HepG2 (cell line): ENCODE results near the gene AKAP8L. TPM values are rescaled to one million over a fixed set of nuclear protein-coding genes. Genes with fewer than 3 reads are reported as not detected.
A peak's percentile ranks its signal among the peaks of the same experiment; 100 is the strongest.

Experiments used
- ATF7 ChIP-seq, 2 experiments: fragments of 450-650 bp in 1 of 2; sonication (generic) in 1 of 2; formaldehyde crosslinking in 1 of 2; IDR thresholded peaks; 2 replicates each; pipeline versions ENCODE4 v1.4.0 to v1.6.1; 2016 to 2020; ENCODE audit warnings: antibody characterized with exemption in 1 of 2, mild to moderate bottlenecking in 1 of 2, missing genetic modification reagents in 1 of 2
- FOXK1 ChIP-seq: sonication (generic); formaldehyde crosslinking; IDR thresholded peaks from 2 replicates; pipeline ENCODE4 v1.4.0; 2020; ENCODE audit warnings: low read depth, missing genetic modification reagents, borderline replicate concordance
- HNF4A ChIP-seq: sonication (generic); formaldehyde crosslinking; IDR thresholded peaks from 2 replicates; pipeline ENCODE4 v1.4.0; 2020; ENCODE audit warnings: missing genetic modification reagents
- HOXA9 ChIP-seq: sonication (generic); formaldehyde crosslinking; IDR thresholded peaks from 2 replicates; pipeline ENCODE4 v1.8.1; 2022; ENCODE audit warnings: missing genetic modification reagents, mild to moderate bottlenecking, moderate library complexity, borderline replicate concordance
- KLF13 ChIP-seq: sonication (generic); formaldehyde crosslinking; IDR thresholded peaks from 2 replicates; pipeline ENCODE4 v1.4.0; 2020; ENCODE audit warnings: mild to moderate bottlenecking, missing genetic modification reagents
- MAZ ChIP-seq, 2 experiments: sonication (generic) in 1 of 2; formaldehyde crosslinking in 1 of 2; IDR thresholded peaks; 2 replicates each; pipeline versions ENCODE4 v1.5.0 to v1.6.1; 2012 to 2020; ENCODE audit warnings: low read depth in 2 of 2, mild to moderate bottlenecking in 2 of 2, borderline replicate concordance in 1 of 2, improper control_type of control experiment in 1 of 2, low read length in 1 of 2, missing genetic modification reagents in 1 of 2, moderate library complexity in 1 of 2
- NR2C2 ChIP-seq: sonication (generic); formaldehyde crosslinking; IDR thresholded peaks from 2 replicates; pipeline ENCODE4 v1.4.0; 2020; ENCODE audit warnings: missing genetic modification reagents, mild to moderate bottlenecking, moderate library complexity, borderline replicate concordance
- PBX2 ChIP-seq: IDR thresholded peaks from 2 replicates; pipeline ENCODE4 v1.6.1; 2016; ENCODE audit warnings: control low read depth
- POLR2G ChIP-seq: fragments of 200-400 bp; formaldehyde crosslinking; IDR thresholded peaks from 2 replicates; pipeline ENCODE4 v1.6.1; 2018; ENCODE audit warnings: mild to moderate bottlenecking, low read depth, low read length, moderate library complexity
- TSC22D2 ChIP-seq: sonication (generic); formaldehyde crosslinking; IDR thresholded peaks from 2 replicates; pipeline ENCODE4 v1.5.1; 2020; ENCODE audit warnings: missing genetic modification reagents, mild to moderate bottlenecking, borderline replicate concordance
- ZBTB21 ChIP-seq: sonication (generic); formaldehyde crosslinking; IDR thresholded peaks from 2 replicates; pipeline ENCODE4 v1.4.0; 2020; ENCODE audit warnings: missing genetic modification reagents
- ZBTB8A ChIP-seq: sonication (generic); formaldehyde crosslinking; IDR thresholded peaks from 2 replicates; pipeline ENCODE4 v1.4.0; 2020; ENCODE audit warnings: mild to moderate bottlenecking, low read depth, missing genetic modification reagents, borderline replicate concordance
- ZNF343 ChIP-seq: sonication (generic); formaldehyde crosslinking; IDR thresholded peaks from 2 replicates; pipeline ENCODE4 v1.4.0; 2020; ENCODE audit warnings: mild to moderate bottlenecking, missing genetic modification reagents
- ZNF546 ChIP-seq: sonication (generic); formaldehyde crosslinking; conservative IDR thresholded peaks from 2 replicates; pipeline ENCODE4 v1.8.1; 2023; ENCODE audit warnings: mild to moderate bottlenecking, missing genetic modification reagents
- ZNF607 ChIP-seq: sonication (generic); formaldehyde crosslinking; IDR thresholded peaks from 2 replicates; pipeline ENCODE4 v1.5.1; 2020; ENCODE audit warnings: missing genetic modification reagents, mild to moderate bottlenecking, borderline replicate concordance
- ZNF614 ChIP-seq: IDR thresholded peaks from 2 replicates; pipeline ENCODE4 v1.6.1; 2018; ENCODE audit warnings: missing biosample characterization, missing genetic modification reagents, inconsistent platforms, borderline replicate concordance
- ZSCAN22 ChIP-seq: sonication (generic); formaldehyde crosslinking; IDR thresholded peaks from 2 replicates; pipeline ENCODE4 v1.4.0; 2020; ENCODE audit warnings: mild to moderate bottlenecking, missing genetic modification reagents
- ZSCAN29 ChIP-seq: sonication (generic); formaldehyde crosslinking; conservative IDR thresholded peaks from 2 replicates; pipeline ENCODE4 v1.4.0; 2020; ENCODE audit warnings: mild to moderate bottlenecking, missing genetic modification reagents
- polyA plus RNA-seq, 8 experiments: library from polyadenylated mRNA; depleted of rRNA in 3 of 8; stranded (reverse) in 7 of 8; unstranded in 1 of 8; fragments of >200 nt; fragmentation: Illumina TruSeq in 4 of 8; extraction: Trizol in 4 of 8; gene quantifications; 2 replicates each; pipeline versions ENCODE4 v1.2.1 to v1.2.3, GENCODE V29; 2011 to 2016; ENCODE audit warnings: low read depth in 4 of 8, missing spikeins in 1 of 8, mixed read lengths in 1 of 8; ENCODE audit not compliant: insufficient read depth in 1 of 8
- total RNA-seq, 5 experiments: library from RNA; depleted of rRNA; stranded (reverse); fragments of >200 nt; fragmentation: Illumina TruSeq; extraction: Trizol; gene quantifications; 2 replicates each; pipeline ENCODE4 v1.2.3, GENCODE V29; 2016; ENCODE audit warnings: low read depth in 1 of 5
- TF ChIP-seq, protein P1 (sequence below): sonication (generic); formaldehyde crosslinking; IDR thresholded peaks from 2 replicates; pipeline ENCODE4 v1.8.1; 2023; ENCODE audit warnings: mild to moderate bottlenecking, inconsistent platforms, moderate library complexity, missing genetic modification reagents, borderline replicate concordance
- TF ChIP-seq, protein P2 (sequence below), 2 experiments: sonication (generic) in 1 of 2; formaldehyde crosslinking in 1 of 2; IDR thresholded peaks; 2 replicates each; pipeline versions ENCODE4 v1.4.0 to v1.6.1; 2018 to 2020; ENCODE audit warnings: missing genetic modification reagents in 2 of 2, borderline replicate concordance in 1 of 2, low read depth in 1 of 2, mild to moderate bottlenecking in 1 of 2, missing biosample characterization in 1 of 2
- TF ChIP-seq, protein P3 (sequence below): fragments of 450-650 bp; IDR thresholded peaks from 2 replicates; pipeline ENCODE4 v1.6.1; 2017; ENCODE audit warnings: mild to moderate bottlenecking

The AKAP8L gene
- total and polyA plus RNA-seq, 2 of the 13 experiments (the other 11 are each of a cell fraction or from before 2014, with no cell fraction given): 48.2 to 49.6 TPM

GRCh38 chr19:15379999-15380647, 38.7 kb downstream of the AKAP8L start (continued):
- TF ChIP-seq, protein P1, sequence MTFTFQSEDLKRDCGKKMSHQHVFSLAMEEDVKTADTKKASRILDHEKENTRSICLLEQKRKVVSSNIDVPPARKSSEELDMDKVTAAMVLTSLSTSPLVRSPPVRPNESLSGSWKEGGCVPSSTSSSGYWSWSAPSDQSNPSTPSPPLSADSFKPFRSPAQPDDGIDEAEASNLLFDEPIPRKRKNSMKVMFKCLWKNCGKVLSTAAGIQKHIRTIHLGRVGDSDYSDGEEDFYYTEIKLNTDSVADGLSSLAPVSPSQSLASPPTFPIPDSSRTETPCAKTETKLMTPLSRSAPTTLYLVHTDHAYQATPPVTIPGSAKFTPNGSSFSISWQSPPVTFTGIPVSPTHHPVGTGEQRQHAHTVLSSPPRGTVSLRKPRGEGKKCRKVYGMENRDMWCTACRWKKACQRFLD (CRISPR knock-in tag): no peak
- TF ChIP-seq ZBTB21 (no peak), MAZ (IDR thresholded peaks at IDR 0.05; ENCODE audit: borderline replicate concordance, low read depth, low read length) (peak; percentile 77), MAZ (CRISPR knock-in tag; IDR thresholded peaks at IDR 0.05; ENCODE audit: low read depth) (no peak; the same call in none of the 2 replicates), ZNF614 (CRISPR knock-in tag) (no peak), ATF7 (IDR thresholded peaks at IDR 0.05) (no peak), ATF7 (CRISPR knock-in tag; IDR thresholded peaks at IDR 0.05) (0 out of 2 replicates have a peak, but pooled peaks have one; percentile 8), ZNF607 (peak; percentile 80; the same call in 1 of the 2 replicates), FOXK1 (CRISPR knock-in tag) (no peak), POLR2G (peak; percentile 70), HOXA9 (CRISPR knock-in tag) (no peak; the same call in 1 of the 2 replicates), ZNF343 (CRISPR knock-in tag) (no peak), ZBTB8A (CRISPR knock-in tag) (peak; percentile 90; the same call in 1 of the 2 replicates), NR2C2 (CRISPR knock-in tag) (no peak), KLF13 (CRISPR knock-in tag) (no peak), HNF4A (CRISPR knock-in tag) (no peak), PBX2 (CRISPR knock-in tag) (no peak), ZSCAN22 (CRISPR knock-in tag) (no peak), TSC22D2 (CRISPR knock-in tag) (no peak), ZSCAN29 (CRISPR knock-in tag) (no peak), ZNF546 (0 out of 2 replicates have a peak, but pooled peaks have one; percentile 21)
- TF ChIP-seq, protein P2, sequence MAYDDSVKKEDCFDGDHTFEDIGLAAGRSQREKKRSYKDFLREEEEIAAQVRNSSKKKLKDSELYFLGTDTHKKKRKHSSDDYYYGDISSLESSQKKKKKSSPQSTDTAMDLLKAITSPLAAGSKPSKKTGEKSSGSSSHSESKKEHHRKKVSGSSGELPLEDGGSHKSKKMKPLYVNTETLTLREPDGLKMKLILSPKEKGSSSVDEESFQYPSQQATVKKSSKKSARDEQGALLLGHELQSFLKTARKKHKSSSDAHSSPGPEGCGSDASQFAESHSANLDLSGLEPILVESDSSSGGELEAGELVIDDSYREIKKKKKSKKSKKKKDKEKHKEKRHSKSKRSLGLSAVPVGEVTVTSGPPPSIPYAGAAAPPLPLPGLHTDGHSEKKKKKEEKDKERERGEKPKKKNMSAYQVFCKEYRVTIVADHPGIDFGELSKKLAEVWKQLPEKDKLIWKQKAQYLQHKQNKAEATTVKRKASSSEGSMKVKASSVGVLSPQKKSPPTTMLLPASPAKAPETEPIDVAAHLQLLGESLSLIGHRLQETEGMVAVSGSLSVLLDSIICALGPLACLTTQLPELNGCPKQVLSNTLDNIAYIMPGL (CRISPR knock-in tag; IDR thresholded peaks at IDR 0.05; ENCODE audit: borderline replicate concordance in 1 of 2, low read depth in 1 of 2): peak in 1 of 2 experiments; percentile 35; a peak in 1 of 4 replicates
- TF ChIP-seq, protein P3, sequence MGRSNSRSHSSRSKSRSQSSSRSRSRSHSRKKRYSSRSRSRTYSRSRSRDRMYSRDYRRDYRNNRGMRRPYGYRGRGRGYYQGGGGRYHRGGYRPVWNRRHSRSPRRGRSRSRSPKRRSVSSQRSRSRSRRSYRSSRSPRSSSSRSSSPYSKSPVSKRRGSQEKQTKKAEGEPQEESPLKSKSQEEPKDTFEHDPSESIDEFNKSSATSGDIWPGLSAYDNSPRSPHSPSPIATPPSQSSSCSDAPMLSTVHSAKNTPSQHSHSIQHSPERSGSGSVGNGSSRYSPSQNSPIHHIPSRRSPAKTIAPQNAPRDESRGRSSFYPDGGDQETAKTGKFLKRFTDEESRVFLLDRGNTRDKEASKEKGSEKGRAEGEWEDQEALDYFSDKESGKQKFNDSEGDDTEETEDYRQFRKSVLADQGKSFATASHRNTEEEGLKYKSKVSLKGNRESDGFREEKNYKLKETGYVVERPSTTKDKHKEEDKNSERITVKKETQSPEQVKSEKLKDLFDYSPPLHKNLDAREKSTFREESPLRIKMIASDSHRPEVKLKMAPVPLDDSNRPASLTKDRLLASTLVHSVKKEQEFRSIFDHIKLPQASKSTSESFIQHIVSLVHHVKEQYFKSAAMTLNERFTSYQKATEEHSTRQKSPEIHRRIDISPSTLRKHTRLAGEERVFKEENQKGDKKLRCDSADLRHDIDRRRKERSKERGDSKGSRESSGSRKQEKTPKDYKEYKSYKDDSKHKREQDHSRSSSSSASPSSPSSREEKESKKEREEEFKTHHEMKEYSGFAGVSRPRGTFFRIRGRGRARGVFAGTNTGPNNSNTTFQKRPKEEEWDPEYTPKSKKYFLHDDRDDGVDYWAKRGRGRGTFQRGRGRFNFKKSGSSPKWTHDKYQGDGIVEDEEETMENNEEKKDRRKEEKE: no peak
